SK-N-SH treated with all-trans-retinoic acid at 6 μM for 48 hours (cell line): ENCODE data around the gene UGP2.

Experiments
- ATAC-seq: fragments of 200-7000 bp; cut with Tn5 transposase; 3 replicates; pipeline ENCODE4 v1.9.1; 2020; ENCODE audit warnings: mild to moderate bottlenecking, moderate library complexity
- ARNTL ChIP-seq: fragments of 450-650 bp; formaldehyde crosslinking; IDR thresholded peaks from 2 replicates; pipeline ENCODE4 v1.5.0; 2020; ENCODE audit warnings: low read depth, mild to moderate bottlenecking, moderate library complexity, borderline replicate concordance
- BACH2 ChIP-seq: fragments of 250-450 bp; sonication (Bioruptor Pico); IDR thresholded peaks from 2 replicates; pipeline ENCODE4 v1.9.0; 2021; ENCODE audit warnings: mild to moderate bottlenecking, borderline replicate concordance
- CREB5 ChIP-seq: fragments of 250-450 bp; sonication (Bioruptor Pico); IDR thresholded peaks from 2 replicates; pipeline ENCODE4 v1.5.1; 2020; ENCODE audit warnings: low read depth, mild to moderate bottlenecking, moderate library complexity
- CSDC2 ChIP-seq: fragments of 250-450 bp; sonication (Bioruptor Pico); IDR thresholded peaks from 2 replicates; pipeline ENCODE4 v1.5.0; 2020; ENCODE audit warnings: mild to moderate bottlenecking, moderate library complexity
- ESRRG ChIP-seq: fragments of 250-450 bp; sonication (Bioruptor Pico); IDR thresholded peaks from 2 replicates; pipeline ENCODE4 v1.6.1; 2021; ENCODE audit warnings: mild to moderate bottlenecking
- ISL1 ChIP-seq: fragments of 250-450 bp; sonication (Bioruptor Pico); IDR thresholded peaks from 2 replicates; pipeline ENCODE4 v2.1.2; 2022; ENCODE audit warnings: mild to moderate bottlenecking, moderate library complexity
- OSR1 ChIP-seq: fragments of 250-450 bp; sonication (Bioruptor Pico); IDR thresholded peaks from 2 replicates; pipeline ENCODE4 v1.8.0; 2022; ENCODE audit warnings: moderate library complexity, mild to moderate bottlenecking, inconsistent platforms
- POU6F1 ChIP-seq: fragments of 250-450 bp; sonication (Bioruptor Pico); IDR thresholded peaks from 2 replicates; pipeline ENCODE4 v1.8.0; 2021; ENCODE audit warnings: low read depth, mild to moderate bottlenecking, moderate library complexity, borderline replicate concordance
- RARB ChIP-seq: fragments of 250-450 bp; sonication (Bioruptor Pico); IDR thresholded peaks from 2 replicates; pipeline ENCODE4 v1.8.0; 2021; ENCODE audit warnings: mild to moderate bottlenecking, moderate library complexity
- SNAI2 ChIP-seq: fragments of 250-450 bp; sonication (Bioruptor Pico); IDR thresholded peaks from 2 replicates; pipeline ENCODE4 v1.5.0; 2020; ENCODE audit warnings: mild to moderate bottlenecking, moderate library complexity
- TCF4 ChIP-seq: fragments of 250-450 bp; sonication (Bioruptor Pico); IDR thresholded peaks from 2 replicates; pipeline ENCODE4 v1.8.0; 2021; ENCODE audit warnings: mild to moderate bottlenecking, moderate library complexity, borderline replicate concordance
- TOX ChIP-seq: fragments of 250-450 bp; sonication (Bioruptor Pico); IDR thresholded peaks from 2 replicates; pipeline ENCODE4 v1.8.0; 2021; ENCODE audit warnings: mild to moderate bottlenecking, moderate library complexity, borderline replicate concordance
- TSHZ2 ChIP-seq: fragments of 250-450 bp; sonication (Bioruptor Pico); IDR thresholded peaks from 2 replicates; pipeline ENCODE4 v1.5.0; 2020; ENCODE audit warnings: mild to moderate bottlenecking, moderate library complexity
- ZC3H10 ChIP-seq: fragments of 250-450 bp; sonication (Bioruptor Pico); IDR thresholded peaks from 2 replicates; pipeline ENCODE4 v1.5.1; 2021; ENCODE audit warnings: mild to moderate bottlenecking, moderate library complexity
- ZFP3 ChIP-seq: fragments of 250-450 bp; sonication (Bioruptor Pico); IDR thresholded peaks from 2 replicates; pipeline ENCODE4 v1.5.0; 2020; ENCODE audit warnings: mild to moderate bottlenecking, moderate library complexity
- ZFP30 ChIP-seq: fragments of 450-650 bp; formaldehyde crosslinking; IDR thresholded peaks from 2 replicates; pipeline ENCODE4 v1.5.0; 2022; ENCODE audit warnings: mild to moderate bottlenecking, moderate library complexity
- ZNF565 ChIP-seq: fragments of 450-650 bp; formaldehyde crosslinking; conservative IDR thresholded peaks from 2 replicates; pipeline ENCODE4 v1.5.0; 2020; ENCODE audit warnings: low read depth, mild to moderate bottlenecking, moderate library complexity
- ZNF70 ChIP-seq: fragments of 450-650 bp; formaldehyde crosslinking; IDR thresholded peaks from 2 replicates; pipeline ENCODE4 v1.5.0; 2020; ENCODE audit warnings: mild to moderate bottlenecking, moderate library complexity
- ZNF8 ChIP-seq: fragments of 450-650 bp; formaldehyde crosslinking; IDR thresholded peaks from 2 replicates; pipeline ENCODE4 v1.5.0; 2020; ENCODE audit warnings: mild to moderate bottlenecking, moderate library complexity
- TF ChIP-seq, protein P1 (sequence below): fragments of 250-450 bp; sonication (Bioruptor Pico); IDR thresholded peaks from 2 replicates; pipeline ENCODE4 v1.5.1; 2021; ENCODE audit warnings: mild to moderate bottlenecking, moderate library complexity

The UGP2 gene

GRCh38 chr2:63888490-63889402 is 47.0 kb downstream of the UGP2 start:
- TF ChIP-seq ZC3H10 (CRISPR knock-in tag) (no peak), BACH2 (CRISPR knock-in tag) (no peak), CREB5 (no peak), RARB (CRISPR knock-in tag) (no peak), ARNTL (no peak), ZNF565 (CRISPR knock-in tag) (no peak), TCF4 (CRISPR knock-in tag) (no peak), ZFP3 (CRISPR knock-in tag) (no peak), ZNF70 (CRISPR knock-in tag) (no peak), TOX (no peak), OSR1 (no peak), TSHZ2 (CRISPR knock-in tag) (no peak), ZFP30 (no peak), POU6F1 (no peak), ESRRG (no peak), SNAI2 (CRISPR knock-in tag) (no peak), ISL1 (no peak)
- TF ChIP-seq, protein P1, sequence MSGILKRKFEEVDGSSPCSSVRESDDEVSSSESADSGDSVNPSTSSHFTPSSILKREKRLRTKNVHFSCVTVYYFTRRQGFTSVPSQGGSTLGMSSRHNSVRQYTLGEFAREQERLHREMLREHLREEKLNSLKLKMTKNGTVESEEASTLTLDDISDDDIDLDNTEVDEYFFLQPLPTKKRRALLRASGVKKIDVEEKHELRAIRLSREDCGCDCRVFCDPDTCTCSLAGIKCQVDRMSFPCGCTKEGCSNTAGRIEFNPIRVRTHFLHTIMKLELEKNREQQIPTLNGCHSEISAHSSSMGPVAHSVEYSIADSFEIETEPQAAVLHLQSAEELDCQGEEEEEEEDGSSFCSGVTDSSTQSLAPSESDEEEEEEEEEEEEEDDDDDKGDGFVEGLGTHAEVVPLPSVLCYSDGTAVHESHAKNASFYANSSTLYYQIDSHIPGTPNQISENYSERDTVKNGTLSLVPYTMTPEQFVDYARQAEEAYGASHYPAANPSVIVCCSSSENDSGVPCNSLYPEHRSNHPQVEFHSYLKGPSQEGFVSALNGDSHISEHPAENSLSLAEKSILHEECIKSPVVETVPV, result no peak
- peak; percentile 85 for ATAC-seq

DNA sequence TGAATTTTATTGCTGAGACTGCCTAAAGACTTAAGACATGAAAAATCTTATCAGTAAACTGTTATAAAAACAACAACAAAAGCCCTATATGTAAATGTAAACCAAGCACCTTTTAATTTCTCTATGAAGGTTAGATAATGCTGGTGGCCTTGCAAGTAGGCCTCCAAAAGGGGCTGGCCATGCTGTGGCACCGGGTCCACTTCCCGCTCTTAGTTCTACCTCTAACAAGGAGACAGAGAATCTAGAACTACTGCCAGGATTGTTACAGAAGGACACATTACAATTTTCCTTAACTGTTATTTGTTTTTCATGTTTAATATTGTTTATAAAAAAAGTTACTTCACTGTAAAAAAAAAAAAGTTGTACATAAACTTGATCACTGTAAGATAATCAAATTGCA is 49.0 kb downstream of the UGP2 start:
- TF ChIP-seq, protein P1, result no peak
- TF ChIP-seq TSHZ2 (CRISPR knock-in tag) (no peak), ZNF8 (CRISPR knock-in tag) (no peak), POU6F1 (no peak), ISL1 (no peak), OSR1 (no peak), ZC3H10 (CRISPR knock-in tag) (no peak), CSDC2 (CRISPR knock-in tag) (no peak), ARNTL (no peak), ZNF565 (CRISPR knock-in tag) (no peak), SNAI2 (CRISPR knock-in tag) (no peak), BACH2 (CRISPR knock-in tag) (no peak)
- ATAC-seq, result no peak
